HG03064 (cell line): ENCODE measurements around the gene SEPTIN8.

Experiments
- ATAC-seq: cut with Tn5 transposase; IDR thresholded peaks from one replicate; pipeline ENCODE4 v1.9.1; 2021; ENCODE audit warnings: low read depth; ENCODE audit not compliant: unreplicated experiment

Gene SEPTIN8

GRCh38 chr5:132751971-132752580, 25.0 kb downstream of the SEPTIN8 start:
- no peak for ATAC-seq

DNA sequence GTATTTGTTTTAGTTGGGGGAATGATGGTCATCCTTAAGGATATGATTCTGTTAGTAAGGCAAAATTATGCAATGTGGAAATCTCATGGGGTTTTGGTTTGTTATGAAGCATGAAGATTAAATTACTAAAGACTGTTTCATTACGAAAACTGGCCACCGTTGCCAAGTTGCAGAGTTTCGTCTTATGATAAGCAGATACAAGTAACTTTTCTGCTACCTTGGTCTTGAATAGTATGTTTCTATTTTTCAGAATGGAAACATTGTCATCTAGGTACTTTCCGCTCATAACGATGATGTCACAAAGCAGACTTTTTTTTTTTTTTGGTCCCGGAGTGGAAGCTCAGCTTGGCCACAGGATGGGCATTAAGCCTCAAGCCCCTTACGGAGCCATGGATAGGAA, 25.6 kb downstream of the SEPTIN8 start:
- ATAC-seq: peak; percentile 39

GRCh38 chr5:132750471-132751230, 26.4 kb downstream of the SEPTIN8 start:
- peak; percentile 37 for ATAC-seq

DNA sequence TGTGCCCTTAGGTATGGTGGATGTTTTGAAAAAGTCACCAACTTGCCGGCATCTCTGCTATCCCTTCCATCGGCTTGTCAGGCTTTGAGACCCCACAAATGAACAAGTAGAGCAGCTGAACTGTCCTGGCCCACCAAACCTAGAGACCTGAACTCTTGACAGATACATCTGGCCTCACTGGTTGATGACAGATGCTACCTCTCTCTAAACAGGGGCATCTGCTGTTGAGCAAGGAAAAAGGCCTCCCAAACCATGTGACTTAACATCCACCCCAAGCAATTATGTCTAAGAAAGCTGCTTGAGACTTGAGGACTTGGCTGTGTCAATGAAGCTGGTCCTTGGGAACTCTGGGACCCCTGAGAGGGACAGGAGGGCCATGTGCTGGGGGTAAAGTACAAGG, 27.5 kb downstream of the SEPTIN8 start:
- no peak for ATAC-seq

DNA sequence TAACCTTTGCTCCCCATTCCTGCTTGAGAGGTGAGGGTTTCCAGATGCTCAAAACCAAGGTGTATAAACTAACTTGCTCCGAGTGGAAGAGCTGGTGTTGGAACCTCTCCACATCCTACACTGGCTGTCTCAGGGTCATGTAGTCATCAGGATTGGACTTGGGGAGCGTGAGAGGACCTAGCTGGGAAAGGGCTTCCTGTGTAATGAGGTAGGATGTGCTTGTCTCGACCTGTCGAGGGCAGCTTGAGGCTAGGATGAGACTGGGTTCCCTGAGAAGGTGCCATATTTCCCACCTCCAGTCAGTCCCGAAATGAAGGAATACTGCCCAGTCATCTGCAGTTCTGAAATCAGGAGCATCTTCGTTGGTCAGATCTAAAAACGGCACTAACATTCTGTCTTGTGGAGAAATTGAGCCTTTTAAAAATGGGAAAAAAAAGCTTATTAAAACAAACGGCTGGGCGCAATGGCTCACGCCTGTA, 28.5 kb downstream of the SEPTIN8 start:
- ATAC-seq: no peak

- no peak for ATAC-seq
These were observed 29.2 kb downstream of the SEPTIN8 start for GRCh38 chr5:132747616-132748440.

DNA sequence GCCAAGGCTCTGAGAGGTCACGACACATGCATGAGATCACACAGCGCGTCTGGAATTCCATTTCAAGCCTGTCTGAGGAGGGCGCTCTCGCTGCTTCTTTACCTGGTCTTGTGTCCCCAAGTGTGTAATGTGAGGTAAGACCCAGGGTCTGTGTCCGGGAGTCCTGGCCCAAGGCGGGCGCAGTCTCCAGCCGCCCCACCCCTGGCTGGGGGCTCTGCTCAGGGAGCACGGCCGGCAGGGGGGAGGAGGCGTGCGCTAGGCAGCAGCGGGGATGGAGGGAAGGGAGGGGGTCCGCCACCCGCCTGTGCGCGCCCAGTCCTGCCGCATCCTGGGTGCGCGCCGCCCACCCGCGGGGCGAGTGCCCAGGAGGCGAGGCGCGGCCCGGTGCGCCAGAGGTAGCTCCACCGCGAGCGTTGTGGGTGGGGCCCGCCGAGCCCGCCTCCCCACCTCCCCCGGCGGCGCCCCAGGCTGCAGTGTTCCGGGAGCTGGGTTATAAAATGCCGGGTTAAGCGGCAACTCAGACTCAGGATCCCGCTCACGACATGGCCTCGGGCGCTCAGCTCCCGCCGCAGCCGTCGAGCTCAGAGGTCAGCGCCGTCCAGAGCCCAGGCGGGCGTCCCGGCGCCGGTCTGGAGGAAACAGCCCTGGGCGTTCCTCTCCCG, 30.0 kb downstream of the SEPTIN8 start, which contains the start of gene CCNI2:
TSS of gene CCNI2 (plus strand) at position 473 of the 662 bp plus-strand sequence. CDS start at position 543, 70 bp downstream.
- no peak for ATAC-seq

DNA sequence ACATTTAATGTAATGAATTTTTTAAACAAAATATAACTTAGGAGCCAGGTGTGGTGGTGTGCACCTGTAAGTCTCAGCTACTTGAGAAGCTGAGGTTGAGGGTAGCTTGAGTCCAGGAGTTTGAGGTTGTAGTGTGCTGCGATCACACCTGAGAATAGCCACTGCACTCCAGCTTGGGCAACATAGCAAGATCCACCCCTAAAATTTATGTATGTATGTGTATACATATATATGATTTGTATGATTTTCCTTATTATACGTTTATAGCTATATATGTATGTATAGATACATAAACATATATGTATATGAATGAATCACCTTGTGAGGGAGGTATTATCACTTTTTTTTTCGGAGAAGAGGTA, 30.5 kb downstream of the SEPTIN8 start:
- ATAC-seq: no peak

GRCh38 chr5:132744659-132745058, 32.4 kb downstream of the SEPTIN8 start:
- no peak for ATAC-seq

DNA sequence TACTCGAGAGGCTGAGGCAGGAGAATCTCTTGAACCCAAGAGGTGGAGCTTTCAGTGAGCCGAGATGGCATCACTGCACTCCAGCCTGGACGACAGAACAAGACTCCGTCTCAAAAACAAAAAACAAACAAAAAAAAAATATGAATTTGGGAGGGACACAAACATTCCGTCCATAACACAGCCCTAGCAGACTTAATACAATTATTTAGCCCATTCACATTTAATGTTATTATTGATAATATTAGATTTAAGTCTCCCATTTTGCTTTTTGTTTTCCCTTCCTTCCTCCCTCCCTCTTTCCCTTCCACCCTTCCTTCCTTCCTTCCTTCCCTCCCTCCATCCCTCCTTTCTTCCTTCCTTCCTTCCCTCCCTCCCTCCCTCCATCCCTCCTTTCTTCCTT, 34.4 kb downstream of the SEPTIN8 start:
- no peak for ATAC-seq

GRCh38 chr5:132742158-132742557, 34.9 kb downstream of the SEPTIN8 start:
- no peak for ATAC-seq

DNA sequence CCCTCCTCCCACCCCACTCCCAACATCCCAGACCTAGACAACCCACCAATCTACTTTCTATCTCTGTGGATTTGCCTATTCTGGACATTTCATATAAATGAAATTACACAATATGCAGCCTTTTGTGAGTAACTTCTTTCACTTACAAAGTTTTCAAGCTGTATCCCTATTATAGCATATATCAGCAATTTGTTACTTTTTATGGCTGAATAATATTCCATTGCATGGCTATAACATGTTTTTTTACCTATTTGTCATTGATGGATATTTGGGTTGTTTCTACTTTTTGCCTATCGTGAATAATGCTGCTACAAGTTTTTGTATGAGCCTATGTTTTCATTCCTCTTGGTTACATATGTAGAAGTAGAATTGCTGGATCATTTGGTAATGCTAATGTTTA, 37.8 kb downstream of the SEPTIN8 start:
- no peak for ATAC-seq

DNA sequence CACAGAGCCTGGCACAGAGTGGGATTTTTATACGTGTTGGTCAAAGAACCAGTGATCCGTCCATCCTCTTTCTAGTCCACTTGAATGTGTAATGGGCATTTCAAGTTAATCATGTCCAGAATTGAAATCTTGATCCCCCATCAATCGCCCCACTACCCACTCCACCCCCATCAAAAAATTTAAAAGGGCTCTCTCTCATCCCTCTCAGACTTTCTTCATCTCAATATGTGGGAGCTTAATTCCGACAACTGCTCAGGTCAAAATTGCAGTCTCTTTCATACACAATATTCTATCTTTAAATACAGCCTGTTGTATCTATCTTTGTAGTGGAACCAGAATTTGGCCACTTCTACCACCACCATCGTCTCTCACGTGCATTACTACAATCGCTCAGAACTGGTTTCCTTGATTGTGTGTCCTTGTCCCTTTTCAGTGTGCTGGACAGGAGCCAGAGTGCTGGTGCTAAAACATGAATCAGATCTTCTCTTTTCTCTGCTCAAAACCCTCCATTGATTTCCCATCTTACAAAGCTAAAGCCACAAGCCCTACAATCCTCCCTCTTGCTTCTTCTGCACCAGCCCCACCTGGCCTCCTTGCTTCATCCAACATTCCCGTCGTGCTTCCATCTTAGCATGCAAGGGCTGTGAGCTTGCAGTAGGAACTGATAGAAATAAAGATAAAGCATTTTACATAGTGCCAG, 38.9 kb downstream of the SEPTIN8 start:
- no peak for ATAC-seq

- peak; percentile 86 for ATAC-seq
These were observed 39.9 kb downstream of the SEPTIN8 start, which contains the start of gene KIF3A for GRCh38 chr5:132736853-132737833. TSS of gene KIF3A (minus strand) at chr5:132737546. CDS start at chr5:132737419, 127 bp downstream.

DNA sequence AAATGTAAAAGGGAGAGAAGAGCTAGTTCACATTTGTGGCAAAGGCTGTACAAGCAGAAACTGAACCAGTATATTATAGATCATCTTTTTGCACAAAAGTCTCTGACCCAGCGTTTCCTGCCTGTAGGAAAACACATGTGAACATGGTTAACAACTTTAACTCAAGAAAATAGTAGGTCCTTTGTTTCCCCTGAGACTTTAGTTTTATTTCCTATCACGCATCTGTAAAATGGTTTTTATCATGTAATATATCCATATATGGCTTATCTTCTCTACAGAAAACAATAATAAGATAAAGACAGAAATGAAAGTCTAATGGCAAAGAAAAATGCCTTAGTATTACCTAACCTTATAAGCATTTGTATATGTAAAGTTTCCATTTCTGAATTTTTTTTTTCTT, 42.4 kb downstream of the SEPTIN8 start:
- no peak for ATAC-seq

DNA sequence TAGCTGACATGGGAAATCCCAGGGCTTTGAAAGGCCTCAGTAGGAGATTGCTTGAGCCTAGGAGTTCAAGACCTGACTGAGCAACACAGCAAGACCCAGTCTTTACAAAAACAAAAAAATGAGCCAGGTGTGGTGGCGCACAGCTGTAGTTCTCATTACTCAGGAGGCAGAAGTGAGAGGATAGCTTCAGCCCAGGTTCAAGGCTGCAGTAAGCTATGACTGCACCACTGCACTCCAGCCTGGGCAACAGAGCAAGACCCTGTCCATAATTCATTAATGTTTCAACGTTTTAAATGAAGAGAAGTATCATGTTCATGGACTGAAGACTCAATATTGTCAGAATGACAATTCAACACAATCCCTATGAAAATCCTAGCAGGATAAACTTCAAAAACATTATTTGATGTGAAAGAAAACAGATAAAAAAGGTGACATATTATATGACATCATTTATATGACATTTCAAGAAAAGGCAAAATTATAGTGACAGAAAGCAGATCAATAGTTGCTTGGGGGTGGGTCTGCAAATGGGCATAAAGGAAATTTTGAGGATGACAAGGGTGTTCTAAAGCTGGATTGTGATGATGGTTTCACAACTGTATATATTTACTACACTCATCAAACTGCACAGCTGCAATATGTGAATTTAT, 43.4 kb downstream of the SEPTIN8 start:
- ATAC-seq: no peak

DNA sequence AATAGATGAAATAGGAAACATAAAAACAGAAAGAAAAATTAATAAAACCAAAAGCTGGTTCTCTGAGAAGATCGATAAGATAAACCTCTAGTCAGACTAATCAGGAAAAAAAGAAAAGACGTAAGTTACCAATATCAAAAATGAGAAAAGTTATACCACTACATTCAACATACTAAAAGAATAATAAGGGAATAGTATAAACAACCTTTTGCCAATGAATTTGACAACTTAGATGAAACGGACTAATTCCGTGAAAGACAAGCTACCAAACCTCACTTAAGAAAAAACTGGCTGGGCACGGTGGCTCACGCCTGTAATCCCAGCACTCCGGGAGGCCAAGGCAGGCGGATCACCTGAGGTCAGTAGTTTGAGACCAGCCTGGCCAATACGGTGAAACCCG, 47.1 kb downstream of the SEPTIN8 start:
- no peak for ATAC-seq

- no peak for ATAC-seq
These were observed 51.3 kb downstream of the SEPTIN8 start for GRCh38 chr5:132725745-132726144.
